ENCODE results near the gene PRMT5.

Gene PRMT5

DNA sequence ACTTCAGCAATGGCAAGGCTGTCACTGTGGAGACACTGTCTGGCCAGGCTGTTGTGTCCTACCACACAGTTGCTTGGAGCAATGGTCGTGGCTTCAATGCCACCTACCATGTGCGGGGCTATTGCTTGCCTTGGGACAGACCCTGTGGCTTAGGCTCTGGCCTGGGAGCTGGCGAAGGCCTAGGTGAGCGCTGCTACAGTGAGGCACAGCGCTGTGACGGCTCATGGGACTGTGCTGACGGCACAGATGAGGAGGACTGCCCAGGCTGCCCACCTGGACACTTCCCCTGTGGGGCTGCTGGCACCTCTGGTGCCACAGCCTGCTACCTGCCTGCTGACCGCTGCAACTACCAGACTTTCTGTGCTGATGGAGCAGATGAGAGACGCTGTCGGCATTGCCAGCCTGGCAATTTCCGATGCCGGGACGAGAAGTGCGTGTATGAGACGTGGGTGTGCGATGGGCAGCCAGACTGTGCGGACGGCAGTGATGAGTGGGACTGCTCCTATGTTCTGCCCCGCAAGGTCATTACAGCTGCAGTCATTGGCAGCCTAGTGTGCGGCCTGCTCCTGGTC lies 53.3 kb downstream of the PRMT5 start:
- no peak for DNase-seq (ENCODE audit: low read depth)

DNA sequence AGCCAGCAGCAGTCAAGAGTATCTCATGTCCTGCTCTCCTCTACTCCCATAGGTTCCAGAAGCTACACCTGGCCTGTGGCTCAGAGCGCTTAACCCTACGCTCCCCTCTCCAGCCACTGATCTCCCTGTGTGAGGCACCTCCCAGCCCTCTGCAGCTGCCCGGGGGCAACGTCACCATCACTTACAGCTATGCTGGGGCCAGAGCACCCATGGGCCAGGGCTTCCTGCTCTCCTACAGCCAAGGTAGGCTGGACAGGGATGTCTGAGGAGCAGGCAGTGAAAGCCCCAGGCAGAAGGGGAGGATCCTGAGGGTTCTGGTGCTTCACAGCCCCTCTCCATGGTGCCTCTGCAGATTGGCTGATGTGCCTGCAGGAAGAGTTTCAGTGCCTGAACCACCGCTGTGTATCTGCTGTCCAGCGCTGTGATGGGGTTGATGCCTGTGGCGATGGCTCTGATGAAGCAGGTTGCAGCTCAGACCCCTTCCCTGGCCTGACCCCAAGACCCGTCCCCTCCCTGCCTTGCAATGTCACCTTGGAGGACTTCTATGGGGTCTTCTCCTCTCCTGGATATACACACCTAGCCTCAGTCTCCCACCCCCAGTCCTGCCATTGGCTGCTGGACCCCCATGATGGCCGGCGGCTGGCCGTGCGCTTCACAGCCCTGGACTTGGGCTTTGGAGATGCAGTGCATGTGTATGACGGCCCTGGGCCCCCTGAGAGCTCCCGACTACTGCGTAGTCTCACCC lies 54.0 kb downstream of the PRMT5 start:
- no peak for DNase-seq (ENCODE audit: low read depth)

- no peak for DNase-seq (ENCODE audit: low read depth)
Measured at GRCh38 chr14:22872833-22873520, 56.2 kb downstream of the PRMT5 start.

DNA sequence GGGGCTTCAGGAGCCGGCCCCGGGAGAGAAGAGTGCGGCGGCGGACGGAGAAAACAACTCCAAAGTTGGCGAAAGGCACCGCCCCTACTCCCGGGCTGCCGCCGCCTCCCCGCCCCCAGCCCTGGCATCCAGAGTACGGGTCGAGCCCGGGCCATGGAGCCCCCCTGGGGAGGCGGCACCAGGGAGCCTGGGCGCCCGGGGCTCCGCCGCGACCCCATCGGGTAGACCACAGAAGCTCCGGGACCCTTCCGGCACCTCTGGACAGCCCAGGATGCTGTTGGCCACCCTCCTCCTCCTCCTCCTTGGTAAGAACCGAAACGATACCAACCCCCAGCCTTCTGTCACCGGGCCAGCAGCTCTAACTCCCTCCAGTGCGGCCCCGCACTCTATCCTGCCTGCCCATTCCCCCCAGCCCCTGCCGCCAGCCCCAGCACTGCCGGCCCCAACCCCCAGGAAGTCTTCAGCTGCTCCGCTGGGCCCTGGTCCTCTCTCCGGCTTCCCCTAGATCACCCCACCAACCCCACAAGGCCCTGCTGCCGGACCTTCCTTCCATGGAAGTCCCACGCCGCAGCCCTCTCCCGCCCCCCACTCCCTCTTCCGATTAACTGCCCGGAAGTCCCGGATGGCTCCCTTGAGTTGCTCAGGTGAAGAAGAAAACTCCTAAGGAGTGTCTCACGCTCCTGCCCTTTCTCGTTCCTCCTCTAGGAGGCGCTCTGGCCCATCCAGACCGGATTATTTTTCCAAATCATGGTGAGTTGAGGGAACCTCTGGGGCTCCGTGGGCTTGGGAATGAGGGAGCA lies 56.9 kb downstream of the PRMT5 start:
- peak; percentile 62 for DNase-seq (ENCODE audit: low read depth)

DNA sequence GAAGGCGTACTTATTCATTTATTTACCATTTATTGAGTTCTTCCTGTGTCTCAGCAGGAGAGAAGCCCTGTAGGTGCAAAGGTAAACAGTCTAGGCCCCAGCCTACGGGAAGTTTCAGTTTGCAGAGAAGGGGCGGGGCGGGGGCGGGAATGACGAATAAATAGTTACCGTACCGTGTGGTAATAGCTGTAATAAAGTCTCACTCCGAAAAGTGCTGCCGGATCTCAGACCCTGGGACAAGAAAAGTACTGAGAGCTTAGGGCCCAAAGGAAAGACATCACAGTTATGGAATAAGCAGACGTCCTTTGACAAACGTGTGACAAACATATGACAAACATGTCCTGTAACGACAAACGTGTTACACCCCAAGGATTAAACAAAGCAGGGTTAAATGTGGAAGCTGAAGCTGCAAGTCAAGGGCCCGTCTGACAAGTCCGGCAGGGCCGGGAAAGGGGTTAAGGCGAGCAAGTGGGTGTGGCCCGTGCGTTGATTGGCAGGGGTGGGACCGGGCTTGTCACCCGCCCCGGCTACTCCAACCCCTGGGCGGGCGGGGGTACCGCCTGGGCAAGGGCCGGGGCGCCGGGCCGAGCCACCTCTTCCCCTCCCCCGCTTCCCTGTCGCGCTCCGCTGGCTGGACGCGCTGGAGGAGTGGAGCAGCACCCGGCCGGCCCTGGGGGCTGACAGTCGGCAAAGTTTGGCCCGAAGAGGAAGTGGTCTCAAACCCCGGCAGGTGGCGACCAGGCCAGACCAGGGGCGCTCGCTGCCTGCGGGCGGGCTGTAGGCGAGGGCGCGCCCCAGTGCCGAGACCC lies 57.7 kb downstream of the PRMT5 start, which contains the start of gene LRP10:
Gene LRP10, plus strand, starts transcription at position 517 of the 809 bp plus-strand sequence. CDS start 564 bp downstream, outside the sequence.
- DNase-seq (ENCODE audit: low read depth), result peak; percentile 67

DNA sequence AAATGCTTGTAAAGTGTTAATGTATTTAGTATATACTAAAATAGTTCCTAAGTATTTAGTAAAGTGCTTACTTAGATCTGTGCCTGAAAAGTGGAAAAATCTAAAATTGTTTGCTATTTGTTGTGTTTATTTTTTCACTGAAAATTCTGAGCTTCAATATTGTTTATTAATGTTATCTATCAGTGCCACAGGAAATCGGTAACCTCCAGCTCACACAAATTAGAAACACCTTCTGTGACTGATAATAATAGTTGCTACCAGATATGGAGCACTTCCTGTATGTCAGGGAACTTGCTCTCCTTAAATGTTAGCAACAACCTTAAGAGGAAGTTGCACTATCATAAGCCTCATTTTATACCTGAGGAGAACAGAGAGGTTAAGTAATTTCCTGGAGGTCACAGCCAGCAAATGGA lies 58.4 kb downstream of the PRMT5 start:
- no peak for DNase-seq (ENCODE audit: low read depth)

All from stimulated activated CD8-positive, alpha-beta memory T cell treated with anti-CD3 and anti-CD28 coated beads, Interleukin-12 subunit alpha, Interleukin-12 subunit beta, amount 100 ng/mL, for 1 hour (primary cell).